K562 (cell line): Measurements from ENCODE around the gene DTNBP1. TPM values are rescaled to one million over a fixed set of nuclear protein-coding genes. Genes with fewer than 3 reads are reported as not detected.

ENCODE experiments used
- ATAC-seq: fragments of 200-7000 bp; cut with Tn5 transposase; 3 replicates; pipeline ENCODE4 v1.9.1; 2020; ENCODE audit warnings: moderate library complexity
- BruUV-seq: library from RNA; stranded (reverse); fragments of 400-500 nt; replicated peaks from 2 replicates; lab custom pipeline; 2021; lab: Mats Ljungman, UMichigan
- CTCF ChIA-PET: fragments of 300-600 bp; formaldehyde crosslinking; extraction: SDS; loops from one replicate; lab custom pipeline; 2021; ENCODE audit warnings: low intra/inter-chr PET ratio; lab: Yijun Ruan, JAX
- POLR2A ChIA-PET: fragments of 300-600, 350-650 bp; sonication (Branson Sonifier 250); formaldehyde crosslinking; extraction: SDS; loops from one replicate; lab custom pipeline; 2021; ENCODE audit warnings: antibody characterized with exemption, inconsistent platforms; lab: Yijun Ruan, JAX
- DNase-seq, 4 experiments: peaks; one replicate each; pipeline versions ENCODE4 v3.0.0 to v3.0.0-alpha.2; 2011 to 2018; ENCODE audit warnings: low spot score in 3 of 4, mixed read lengths in 3 of 4; ENCODE audit errors: extremely low read depth in 1 of 4
- FAIRE-seq: peaks from 2 replicates; lab custom pipeline; 2011; peaks lifted over from hg19 to GRCh38; lab: Jason Lieb, UNC
- H2AFZ ChIP-seq: 2 replicates; pipeline ENCODE4 v1.6.0; 2011; ENCODE audit warnings: low read depth, low read length, control low read depth, inconsistent platforms
- H3K27ac ChIP-seq: fragments of 200-600 bp; 3 replicates; pipeline ENCODE4 v1.8.0; 2011; ENCODE audit warnings: low read depth, mild to moderate bottlenecking, control low read depth, inconsistent platforms, low read length, moderate library complexity, mixed read lengths; ENCODE audit errors: extremely low read depth
- H3K27me3 ChIP-seq, 2 experiments: fragments of 300-600 bp in 1 of 2; 2 replicates in 1 of 2; 3 replicates in 1 of 2; pipeline versions ENCODE4 v1.6.0 to v1.8.0; 2011; ENCODE audit warnings: inconsistent platforms in 2 of 2, low read length in 2 of 2, mild to moderate bottlenecking in 1 of 2, mixed read lengths in 1 of 2, moderate library complexity in 1 of 2; ENCODE audit not compliant: control insufficient read depth in 2 of 2, insufficient read depth in 2 of 2
- H3K36me3 ChIP-seq: fragments of 300-600 bp; 3 replicates; pipeline ENCODE4 v1.8.0; 2011; ENCODE audit warnings: mild to moderate bottlenecking, low read length, inconsistent platforms; ENCODE audit not compliant: control insufficient read depth, insufficient read depth
- H3K4me1 ChIP-seq, 2 experiments: fragments of 200-600 bp in 1 of 2; replicated peaks in 1 of 2; 2 replicates in 1 of 2; 3 replicates in 1 of 2; pipeline versions ENCODE4 v1.5.1 to v1.8.0; 2011; ENCODE audit warnings: inconsistent platforms in 2 of 2, low read length in 2 of 2, mild to moderate bottlenecking in 1 of 2, mixed read lengths in 1 of 2, moderate library complexity in 1 of 2; ENCODE audit not compliant: control insufficient read depth in 2 of 2, insufficient read depth in 2 of 2
- H3K4me2 ChIP-seq: 2 replicates; pipeline ENCODE4 v1.6.1; 2011; ENCODE audit warnings: low read length, control low read depth, inconsistent platforms, mixed read lengths; ENCODE audit not compliant: insufficient read depth
- H3K4me3 ChIP-seq: fragments of 200-600 bp; sonication (generic), shearing (Covaris generic); 2 replicates; pipeline ENCODE4 v1.5.1; 2016; ENCODE audit warnings: control low read depth, inconsistent platforms
- H3K79me2 ChIP-seq: fragments of 200-600 bp; 3 replicates; pipeline ENCODE4 v1.8.0; 2011; ENCODE audit warnings: low read length, inconsistent platforms; ENCODE audit not compliant: control insufficient read depth, insufficient read depth
- H3K9ac ChIP-seq, 2 experiments: 2 replicates each; pipeline versions ENCODE4 v1.6.0 to v1.6.1; 2011; ENCODE audit warnings: low read depth in 2 of 2, low read length in 2 of 2, control low read depth in 1 of 2, inconsistent platforms in 1 of 2, mild to moderate bottlenecking in 1 of 2, mixed read lengths in 1 of 2; ENCODE audit not compliant: insufficient read depth in 1 of 2
- H3K9me1 ChIP-seq: one replicate; pipeline ENCODE4 v1.6.0; 2011; ENCODE audit warnings: inconsistent platforms, mild to moderate bottlenecking, low read length, moderate library complexity; ENCODE audit not compliant: control insufficient read depth, insufficient read depth
- H3K9me3 ChIP-seq: replicated peaks from 2 replicates; pipeline ENCODE4 v1.5.1; 2011; ENCODE audit warnings: low read depth, low read length, inconsistent platforms; ENCODE audit not compliant: control insufficient read depth, insufficient read depth
- H4K20me1 ChIP-seq: replicated peaks from 2 replicates; pipeline ENCODE4 v1.6.1; 2011; ENCODE audit warnings: low read length, inconsistent platforms, mixed read lengths; ENCODE audit not compliant: control insufficient read depth, insufficient read depth
- OTX1 ChIP-seq: fragments of 450-650 bp; formaldehyde crosslinking; IDR thresholded peaks from 2 replicates; pipeline ENCODE4 v1.4.0; 2022; ENCODE audit warnings: mild to moderate bottlenecking
- SIN3A ChIP-seq, 2 experiments: fragments of 150-350 bp in 1 of 2; IDR thresholded peaks; 2 replicates each; pipeline ENCODE4 v1.6.1; 2011 to 2016; ENCODE audit warnings: borderline replicate concordance in 2 of 2, low read depth in 2 of 2, low read length in 2 of 2, mild to moderate bottlenecking in 2 of 2, moderate library complexity in 2 of 2; ENCODE audit not compliant: control insufficient read depth in 1 of 2
- in situ Hi-C: fragments of 300-500 bp; cut with MboI; formaldehyde crosslinking; loops from 4 replicates; pipeline ENCODE4 v1.15.0; 2018; ENCODE audit warnings: inconsistent platforms, mixed read lengths
- intact Hi-C: fragments of 100-400 bp; cut with micrococcal nuclease; formaldehyde crosslinking; loops from 2 replicates; pipeline ENCODE4 v1.14.2; 2022
- polyA plus RNA-seq, 8 experiments: library from polyadenylated mRNA; depleted of rRNA in 4 of 8; stranded (reverse) in 5 of 8; unstranded in 3 of 8; fragments of >200 nt; fragmentation: Nextera tagmentation in 2 of 8; fragmentation: Illumina TruSeq in 1 of 8; extraction: Ambion mirVana in 2 of 8; extraction: Trizol in 1 of 8; gene quantifications; 2 replicates each; pipeline versions ENCODE4 v1.2.1 to v1.2.3, GENCODE V29; 2011 to 2014; ENCODE audit warnings: inconsistent platforms in 1 of 8, missing spikeins in 1 of 8
- total RNA-seq, 7 experiments: library from RNA; depleted of rRNA in 6 of 7; stranded (reverse); fragments of >200 nt in 6 of 7; fragmentation: Illumina TruSeq in 2 of 7; extraction: Trizol in 2 of 7; gene quantifications; 2 replicates each; pipeline versions ENCODE4 v1.2.1 to v1.2.3, GENCODE V29; 2011 to 2021; ENCODE audit warnings: low replicate concordance in 1 of 7
- TF ChIP-seq, protein P1 (sequence below): fragments of 200-400 bp; formaldehyde crosslinking; IDR thresholded peaks from 2 replicates; pipeline ENCODE4 v1.6.1; 2017; ENCODE audit warnings: mild to moderate bottlenecking, low read depth, low read length, moderate library complexity

DTNBP1 gene
- total and polyA plus RNA-seq, 9 of the 15 experiments (the other 6 are each of a cell fraction or from before 2014, with no cell fraction given): 16.7 to 54.5 (median 21.4) TPM

DNA sequence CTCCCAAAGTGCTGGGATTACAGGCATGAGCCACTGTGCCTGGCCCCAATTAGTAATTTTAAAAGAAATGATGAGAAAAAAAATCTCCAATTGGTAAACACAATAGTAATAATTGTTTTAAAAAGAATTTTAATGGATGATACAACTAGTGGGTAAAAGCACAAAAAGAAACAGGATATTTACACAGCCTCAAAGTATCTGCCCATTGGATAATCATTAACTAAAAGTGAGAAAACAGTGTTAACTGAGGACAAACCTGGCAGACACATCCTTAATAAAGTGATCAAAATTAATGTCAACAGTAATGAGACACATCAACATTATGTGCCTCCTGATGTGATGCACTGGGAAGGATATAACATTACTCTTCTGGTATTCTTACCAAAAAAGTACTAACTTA, 24.5 kb downstream of the DTNBP1 start:
- no TSS peak for BruUV-seq
- Histone ChIP-seq H3K27me3 (no peaks in the 10 kb centered on the region), H3K79me2 (peaks cover 9% of the 10 kb centered on the region; the same call in 1 of the 3 replicates), H2AFZ (no peak overlapping the region), H3K4me2 (no peak overlapping the region), H3K36me3 (peaks cover 12% of the 10 kb centered on the region; the same call in 2 of the 3 replicates), H3K4me3 (no peak overlapping the region), H3K27ac (no peak overlapping the region), H3K9me3 (no peaks in the 10 kb centered on the region), H3K9ac (no peak overlapping the region), H3K4me1 (no peaks in the 10 kb centered on the region), H4K20me1 (no peaks in the 10 kb centered on the region), H3K9me1 (no peaks in the 10 kb centered on the region)
- TF ChIP-seq OTX1 (CRISPR knock-in tag) (no peak), SIN3A (IDR thresholded peaks at IDR 0.05; ENCODE audit: borderline replicate concordance in 2 of 2, control insufficient read depth in 1 of 2, low read depth in 2 of 2, low read length in 2 of 2) (no peak)
- TF ChIP-seq, protein P1, sequence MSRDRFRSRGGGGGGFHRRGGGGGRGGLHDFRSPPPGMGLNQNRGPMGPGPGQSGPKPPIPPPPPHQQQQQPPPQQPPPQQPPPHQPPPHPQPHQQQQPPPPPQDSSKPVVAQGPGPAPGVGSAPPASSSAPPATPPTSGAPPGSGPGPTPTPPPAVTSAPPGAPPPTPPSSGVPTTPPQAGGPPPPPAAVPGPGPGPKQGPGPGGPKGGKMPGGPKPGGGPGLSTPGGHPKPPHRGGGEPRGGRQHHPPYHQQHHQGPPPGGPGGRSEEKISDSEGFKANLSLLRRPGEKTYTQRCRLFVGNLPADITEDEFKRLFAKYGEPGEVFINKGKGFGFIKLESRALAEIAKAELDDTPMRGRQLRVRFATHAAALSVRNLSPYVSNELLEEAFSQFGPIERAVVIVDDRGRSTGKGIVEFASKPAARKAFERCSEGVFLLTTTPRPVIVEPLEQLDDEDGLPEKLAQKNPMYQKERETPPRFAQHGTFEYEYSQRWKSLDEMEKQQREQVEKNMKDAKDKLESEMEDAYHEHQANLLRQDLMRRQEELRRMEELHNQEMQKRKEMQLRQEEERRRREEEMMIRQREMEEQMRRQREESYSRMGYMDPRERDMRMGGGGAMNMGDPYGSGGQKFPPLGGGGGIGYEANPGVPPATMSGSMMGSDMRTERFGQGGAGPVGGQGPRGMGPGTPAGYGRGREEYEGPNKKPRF: no peak
- no peak for FAIRE-seq
- ChIA-PET POLR2A (no interaction called here), CTCF (no interaction called here)
- intact Hi-C loops (no loop called here), in situ Hi-C loops (no loop called here)
- no peak for ATAC-seq
- DNase-seq: no peak
